HepG2 (cell line): ENCODE results near the gene GABRG3. TPM values are rescaled to one million over a fixed set of nuclear protein-coding genes. Genes with fewer than 3 reads are reported as not detected.

Source experiments
- ATAC-seq: fragments of 200-7000 bp; cut with Tn5 transposase; 3 replicates; pipeline ENCODE4 v1.9.1; 2020; ENCODE audit warnings: mild to moderate bottlenecking, moderate library complexity
- BruUV-seq: library from RNA; stranded (reverse); fragments of 400-500 nt; replicated peaks from 2 replicates; lab custom pipeline; 2021; lab: Mats Ljungman, UMichigan
- CTCF ChIA-PET: fragments of 300-600 bp; formaldehyde crosslinking; extraction: SDS; loops from one replicate; lab custom pipeline; 2021; ENCODE audit warnings: low total read pairs, inconsistent platforms, low intra/inter-chr PET ratio; lab: Yijun Ruan, JAX
- POLR2A ChIA-PET: fragments of 350-600 bp; sonication (Branson Sonifier 250); formaldehyde crosslinking; loops from one replicate; lab custom pipeline; 2020; ENCODE audit warnings: antibody characterized with exemption, inconsistent platforms; lab: Yijun Ruan, JAX
- DNase-seq: peaks from one replicate; pipeline ENCODE4 v3.0.0-alpha.2; 2015; ENCODE audit warnings: low spot score
- FAIRE-seq: peaks from 3 replicates; lab custom pipeline; 2011; peaks lifted over from hg19 to GRCh38; lab: Jason Lieb, UNC
- H2AFZ ChIP-seq: one replicate; pipeline ENCODE4 v1.6.1; 2011; ENCODE audit warnings: low read length, inconsistent platforms
- H3K27ac ChIP-seq: fragments of 300-600 bp; 3 replicates; pipeline ENCODE4 v1.8.0; 2011; ENCODE audit warnings: mixed run types, mild to moderate bottlenecking, mixed read lengths, low read length, inconsistent platforms; ENCODE audit not compliant: insufficient read depth; ENCODE audit errors: extremely low read length
- H3K27me3 ChIP-seq, 2 experiments: fragments of 200-600 bp in 1 of 2; 2 replicates in 1 of 2; 3 replicates in 1 of 2; pipeline versions ENCODE4 v1.6.0 to v1.8.0; 2011; ENCODE audit warnings: low read length in 2 of 2, mild to moderate bottlenecking in 2 of 2, moderate library complexity in 2 of 2, inconsistent platforms in 1 of 2; ENCODE audit not compliant: insufficient read depth in 2 of 2, control insufficient read depth in 1 of 2
- H3K36me3 ChIP-seq, 2 experiments: fragments of 200-600 bp in 1 of 2; replicated peaks in 1 of 2; 2 replicates in 1 of 2; 3 replicates in 1 of 2; pipeline versions ENCODE4 v1.5.1 to v1.8.0; 2011; ENCODE audit warnings: low read length in 2 of 2, inconsistent platforms in 1 of 2; ENCODE audit not compliant: insufficient read depth in 2 of 2, control insufficient read depth in 1 of 2
- H3K4me1 ChIP-seq: 2 replicates; pipeline ENCODE4 v1.5.1; 2012; ENCODE audit warnings: low read length, inconsistent platforms; ENCODE audit not compliant: insufficient read depth
- H3K4me2 ChIP-seq: 2 replicates; pipeline ENCODE4 v1.6.0; 2011; ENCODE audit warnings: low read depth, low read length, inconsistent platforms
- H3K4me3 ChIP-seq, 3 experiments: fragments of 200-600 bp in 1 of 3; sonication (generic), shearing (Covaris generic) in 1 of 3; replicated peaks in 1 of 3; 2 replicates each; pipeline ENCODE4 v1.5.1; 2011 to 2016; ENCODE audit warnings: low read length in 3 of 3, inconsistent platforms in 2 of 3, low read depth in 2 of 3, mild to moderate bottlenecking in 2 of 3, control low read depth in 1 of 3, mixed read lengths in 1 of 3; ENCODE audit not compliant: insufficient read depth in 1 of 3
- H3K79me2 ChIP-seq: one replicate; pipeline ENCODE4 v1.6.1; 2011; ENCODE audit warnings: low read length, inconsistent platforms; ENCODE audit not compliant: insufficient read depth
- H3K9ac ChIP-seq: 2 replicates; pipeline ENCODE4 v1.6.0; 2011; ENCODE audit warnings: mild to moderate bottlenecking, low read depth, low read length, inconsistent platforms; ENCODE audit not compliant: insufficient read depth
- H3K9me3 ChIP-seq: 2 replicates; pipeline ENCODE4 v1.5.1; 2012; ENCODE audit warnings: mild to moderate bottlenecking, low read length
- H4K20me1 ChIP-seq: 2 replicates; pipeline ENCODE4 v1.6.0; 2011; ENCODE audit warnings: inconsistent platforms, mild to moderate bottlenecking, low read length, moderate library complexity; ENCODE audit not compliant: insufficient read depth
- AGO2 ChIP-seq: fragments of 200-400 bp; formaldehyde crosslinking; optimal IDR thresholded peaks from 2 replicates; pipeline ENCODE3; 2017; ENCODE audit warnings: mild to moderate bottlenecking, low read depth, low read length, moderate library complexity
- ISX ChIP-seq: sonication (generic); formaldehyde crosslinking; conservative IDR thresholded peaks from 2 replicates; pipeline ENCODE4 v1.5.0; 2020; ENCODE audit warnings: missing genetic modification reagents
- MAZ ChIP-seq, 2 experiments: sonication (generic) in 1 of 2; formaldehyde crosslinking in 1 of 2; IDR thresholded peaks; 2 replicates each; pipeline versions ENCODE4 v1.5.0 to v1.6.1; 2012 to 2020; ENCODE audit warnings: low read depth in 2 of 2, mild to moderate bottlenecking in 2 of 2, borderline replicate concordance in 1 of 2, improper control_type of control experiment in 1 of 2, low read length in 1 of 2, missing genetic modification reagents in 1 of 2, moderate library complexity in 1 of 2
- MED13 ChIP-seq: sonication (generic); formaldehyde crosslinking; IDR thresholded peaks from 2 replicates; pipeline ENCODE4 v1.5.0; 2020; ENCODE audit warnings: missing genetic modification reagents
- NCOR1 ChIP-seq: fragments of 200-600 bp; sonication (generic); IDR thresholded peaks from 2 replicates; pipeline ENCODE4 v1.7.0; 2017; ENCODE audit warnings: antibody characterized with exemption, low read length, borderline replicate concordance
- REL ChIP-seq: sonication (generic); formaldehyde crosslinking; conservative IDR thresholded peaks from 2 replicates; pipeline ENCODE4 v1.8.0; 2022; ENCODE audit warnings: mild to moderate bottlenecking, missing genetic modification reagents, moderate library complexity
- SIN3A ChIP-seq: IDR thresholded peaks from 2 replicates; pipeline ENCODE4 v1.6.1; 2011; ENCODE audit warnings: low read depth, mild to moderate bottlenecking, control low read depth, low read length, borderline replicate concordance
- TGIF2 ChIP-seq: IDR thresholded peaks from 2 replicates; pipeline ENCODE4 v1.6.1; 2016; ENCODE audit warnings: control low read depth, missing compliant biosample characterization
- ZNF20 ChIP-seq: sonication (generic); formaldehyde crosslinking; IDR thresholded peaks from 2 replicates; pipeline ENCODE4 v1.4.0; 2020; ENCODE audit warnings: mild to moderate bottlenecking, moderate library complexity, missing genetic modification reagents
- ZNF337 ChIP-seq: sonication (generic); formaldehyde crosslinking; IDR thresholded peaks from 2 replicates; pipeline ENCODE4 v1.5.1; 2020; ENCODE audit warnings: missing genetic modification reagents, low read depth, mild to moderate bottlenecking, borderline replicate concordance
- ZNF350 ChIP-seq: sonication (generic); formaldehyde crosslinking; IDR thresholded peaks from 2 replicates; pipeline ENCODE4 v1.4.0; 2020; ENCODE audit warnings: mild to moderate bottlenecking, low read depth, missing genetic modification reagents, borderline replicate concordance
- ZNF563 ChIP-seq: sonication (generic); formaldehyde crosslinking; IDR thresholded peaks from 2 replicates; pipeline ENCODE4 v1.8.0; 2022; ENCODE audit warnings: mild to moderate bottlenecking, moderate library complexity, missing genetic modification reagents
- ZNF776 ChIP-seq: sonication (generic); formaldehyde crosslinking; IDR thresholded peaks from 2 replicates; pipeline ENCODE4 v1.4.0; 2020; ENCODE audit warnings: mild to moderate bottlenecking, missing genetic modification reagents
- ZNF839 ChIP-seq: sonication (generic); formaldehyde crosslinking; IDR thresholded peaks from 2 replicates; pipeline ENCODE4 v1.4.0; 2020; ENCODE audit warnings: missing genetic modification reagents, mild to moderate bottlenecking, borderline replicate concordance
- WGBS: methylation state at CpG from one replicate; pipeline ENCODE4 v1.1.6; 2017; ENCODE audit warnings: low lambda C conversion rate; 5-methylcytosine and 5-hydroxymethylcytosine counted together
- in situ Hi-C: cut with HindIII; loops from 2 replicates; pipeline ENCODE4 v1.10.0; 2017; ENCODE audit warnings: low pct_unique_long_range_greater_than_20kb; ENCODE audit not compliant: extremely low pct_ligation_motif_present
- intact Hi-C: fragments of 100-400 bp; cut with micrococcal nuclease; formaldehyde crosslinking; loops from one replicate; pipeline ENCODE4 v1.10.0; 2022; ENCODE audit not compliant: unreplicated experiment
- polyA plus RNA-seq, 8 experiments: library from polyadenylated mRNA; depleted of rRNA in 3 of 8; stranded (reverse) in 7 of 8; unstranded in 1 of 8; fragments of >200 nt; fragmentation: Illumina TruSeq in 4 of 8; extraction: Trizol in 4 of 8; gene quantifications; 2 replicates each; pipeline versions ENCODE4 v1.2.1 to v1.2.3, GENCODE V29; 2011 to 2016; ENCODE audit warnings: low read depth in 4 of 8, missing spikeins in 1 of 8, mixed read lengths in 1 of 8; ENCODE audit not compliant: insufficient read depth in 1 of 8
- total RNA-seq, 5 experiments: library from RNA; depleted of rRNA; stranded (reverse); fragments of >200 nt; fragmentation: Illumina TruSeq; extraction: Trizol; gene quantifications; 2 replicates each; pipeline ENCODE4 v1.2.3, GENCODE V29; 2016; ENCODE audit warnings: low read depth in 1 of 5
- TF ChIP-seq, protein P1 (sequence below): fragments of 450-650 bp; IDR thresholded peaks from 2 replicates; pipeline ENCODE4 v1.6.1; 2016

Gene GABRG3
- total and polyA plus RNA-seq, 2 of the 13 experiments (the other 11 are each of a cell fraction or from before 2014, with no cell fraction given), result not detected

GRCh38 chr15:27196691-27197090 is 225.7 kb downstream of the GABRG3 start:
- no peak for FAIRE-seq
- Histone ChIP-seq H4K20me1 (no peaks in the 10 kb centered on the region), H3K27ac (no peak overlapping the region), H3K4me3 (no peak overlapping the region), H2AFZ (no peak overlapping the region), H3K36me3 (no peaks in the 10 kb centered on the region), H3K9me3 (no peaks in the 10 kb centered on the region; the same call in none of the 2 replicates), H3K27me3 (no peaks in the 10 kb centered on the region), H3K4me1 (no peaks in the 10 kb centered on the region), H3K4me2 (no peak overlapping the region), H3K9ac (no peak overlapping the region), H3K79me2 (no peaks in the 10 kb centered on the region)
- BruUV-seq, result no TSS peak
- TF ChIP-seq ZNF776 (no peak), MED13 (CRISPR knock-in tag) (no peak)
- POLR2A ChIA-PET, result no interaction called here
- DNase-seq, result no peak
- ATAC-seq, result no peak
- intact Hi-C loops (no loop called here), in situ Hi-C loops (no loop called here)
- CTCF ChIA-PET, result no interaction called here
- 5% methylated on average over 6 of the region's 6 CpGs for WGBS

GRCh38 chr15:27201425-27201824 is 230.4 kb downstream of the GABRG3 start:
- Histone ChIP-seq H3K4me1 (no peaks in the 10 kb centered on the region), H3K36me3 (no peaks in the 10 kb centered on the region), H3K4me3 (no peak overlapping the region), H3K9ac (no peak overlapping the region), H2AFZ (no peak overlapping the region), H3K9me3 (no peaks in the 10 kb centered on the region; the same call in none of the 2 replicates), H3K79me2 (no peaks in the 10 kb centered on the region), H3K27ac (no peak overlapping the region), H3K27me3 (no peaks in the 10 kb centered on the region), H4K20me1 (no peaks in the 10 kb centered on the region), H3K4me2 (no peak overlapping the region)
- ChIA-PET CTCF (no interaction called here), POLR2A (no interaction called here)
- TF ChIP-seq ZNF20 (CRISPR knock-in tag), result no peak
- no peak for TF ChIP-seq TGIF2 (CRISPR knock-in tag)
- TF ChIP-seq MAZ (IDR thresholded peaks at IDR 0.05; ENCODE audit: borderline replicate concordance, low read depth, low read length), result no peak
- TF ChIP-seq MAZ (CRISPR knock-in tag; IDR thresholded peaks at IDR 0.05; ENCODE audit: low read depth), result no peak
- TF ChIP-seq AGO2, result no peak
- TF ChIP-seq ISX, result no peak
- no peak for TF ChIP-seq NCOR1
- TF ChIP-seq ZNF350, result no peak
- TF ChIP-seq SIN3A, result no peak
- no peak for TF ChIP-seq ZNF839 (CRISPR knock-in tag)
- TF ChIP-seq ZNF563 (CRISPR knock-in tag), result no peak
- no peak for TF ChIP-seq ZNF337
- TF ChIP-seq, protein P1, sequence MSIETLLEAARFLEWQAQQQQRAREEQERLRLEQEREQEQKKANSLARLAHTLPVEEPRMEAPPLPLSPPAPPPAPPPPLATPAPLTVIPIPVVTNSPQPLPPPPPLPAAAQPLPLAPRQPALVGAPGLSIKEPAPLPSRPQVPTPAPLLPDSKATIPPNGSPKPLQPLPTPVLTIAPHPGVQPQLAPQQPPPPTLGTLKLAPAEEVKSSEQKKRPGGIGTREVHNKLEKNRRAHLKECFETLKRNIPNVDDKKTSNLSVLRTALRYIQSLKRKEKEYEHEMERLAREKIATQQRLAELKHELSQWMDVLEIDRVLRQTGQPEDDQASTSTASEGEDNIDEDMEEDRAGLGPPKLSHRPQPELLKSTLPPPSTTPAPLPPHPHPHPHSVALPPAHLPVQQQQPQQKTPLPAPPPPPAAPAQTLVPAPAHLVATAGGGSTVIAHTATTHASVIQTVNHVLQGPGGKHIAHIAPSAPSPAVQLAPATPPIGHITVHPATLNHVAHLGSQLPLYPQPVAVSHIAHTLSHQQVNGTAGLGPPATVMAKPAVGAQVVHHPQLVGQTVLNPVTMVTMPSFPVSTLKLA, result no peak
- TF ChIP-seq REL (CRISPR knock-in tag), result no peak
- 19% methylated on average over 3 of the region's 3 CpGs for WGBS
- in situ Hi-C loops, result no loop called here
- BruUV-seq, result no TSS peak
- no peak for FAIRE-seq
- no peak for DNase-seq
- intact Hi-C loops, result no loop called here
- ATAC-seq, result no peak
